ENCODE results near the gene S1PR2.

The S1PR2 gene

GRCh38 chr19:10220695-10221094 lies 10.4 kb downstream of the S1PR2 start:
- Histone ChIP-seq H3K4me1 (ENCODE audit: control insufficient read depth, insufficient read depth, low read length) (peaks cover 8% of the 10 kb centered on the region; the same call in 1 of the 2 replicates), H3K27me3 (ENCODE audit: control insufficient read depth, insufficient read depth, low read length) (no peaks in the 10 kb centered on the region), H3K4me3 (ENCODE audit: low read depth, low read length) (no peak overlapping the region), H3K36me3 (ENCODE audit: control insufficient read depth, insufficient read depth, low read length) (peaks cover 10% of the 10 kb centered on the region), H3K27ac (ENCODE audit: low read depth, low read length) (no peak overlapping the region), H3K9me3 (ENCODE audit: control insufficient read depth, insufficient read depth, low read depth, low read length) (no peaks in the 10 kb centered on the region), H3K9ac (ENCODE audit: low read length) (no peak overlapping the region)

DNA sequence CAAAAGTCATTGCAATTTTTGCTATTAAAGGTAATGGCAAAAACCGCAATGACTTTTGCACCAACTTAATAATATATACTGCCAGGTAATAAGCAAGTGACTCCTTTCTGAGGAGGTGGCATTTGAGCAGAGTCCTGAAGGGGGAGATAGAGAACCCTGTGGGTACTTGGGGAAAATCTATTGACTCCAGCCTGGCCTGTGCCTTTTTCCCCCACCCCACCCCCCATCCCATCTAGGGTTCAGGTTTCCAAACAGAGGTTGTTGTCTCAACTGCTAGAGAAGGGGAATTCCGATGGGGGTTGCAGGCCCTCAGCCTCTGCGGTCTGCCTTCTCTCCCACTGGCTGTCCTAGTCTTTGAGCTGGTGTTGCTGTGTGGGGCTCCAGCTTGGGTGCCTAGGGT lies 11.5 kb downstream of the S1PR2 start:
- no peak overlapping the region for H3K27ac ChIP-seq (ENCODE audit: low read depth, low read length)
- no peak overlapping the region for H3K9ac ChIP-seq (ENCODE audit: low read length)
- H3K4me1 ChIP-seq (ENCODE audit: control insufficient read depth, insufficient read depth, low read length) = peaks cover 8% of the 10 kb centered on the region; the same call in 1 of the 2 replicates
- H3K27me3 ChIP-seq (ENCODE audit: control insufficient read depth, insufficient read depth, low read length) = no peaks in the 10 kb centered on the region
- no peak overlapping the region for H3K4me3 ChIP-seq (ENCODE audit: low read depth, low read length)
- peaks cover 10% of the 10 kb centered on the region for H3K36me3 ChIP-seq (ENCODE audit: control insufficient read depth, insufficient read depth, low read length)
- no peaks in the 10 kb centered on the region for H3K9me3 ChIP-seq (ENCODE audit: control insufficient read depth, insufficient read depth, low read depth, low read length)

DNA sequence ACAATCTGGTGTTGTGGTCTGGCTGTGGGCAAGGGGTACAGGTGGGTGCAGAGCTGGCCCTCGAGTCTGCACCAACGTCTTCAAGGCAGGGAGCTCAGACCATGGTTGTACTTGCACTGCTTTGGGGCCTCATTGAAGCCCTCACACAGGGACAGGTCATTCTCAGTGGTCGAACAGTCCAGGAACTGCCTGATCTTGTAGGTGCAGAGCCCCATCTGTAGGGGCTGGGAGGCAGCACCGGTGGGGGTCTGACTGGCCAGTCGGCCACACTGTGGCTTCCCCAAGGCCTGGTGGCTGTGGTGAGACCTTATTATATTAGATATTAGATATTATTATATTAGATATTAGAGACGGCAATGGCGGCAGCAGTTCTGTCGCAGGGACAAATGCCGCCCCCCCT lies 14.0 kb downstream of the S1PR2 start:
- peaks cover 8% of the 10 kb centered on the region; the same call in 1 of the 2 replicates for H3K4me1 ChIP-seq (ENCODE audit: control insufficient read depth, insufficient read depth, low read length)
- H3K9ac ChIP-seq (ENCODE audit: low read length) = no peak overlapping the region
- no peak overlapping the region for H3K27ac ChIP-seq (ENCODE audit: low read depth, low read length)
- no peaks in the 10 kb centered on the region for H3K9me3 ChIP-seq (ENCODE audit: control insufficient read depth, insufficient read depth, low read depth, low read length)
- no peak overlapping the region for H3K4me3 ChIP-seq (ENCODE audit: low read depth, low read length)
- no peaks in the 10 kb centered on the region for H3K36me3 ChIP-seq (ENCODE audit: control insufficient read depth, insufficient read depth, low read length)
- H3K27me3 ChIP-seq (ENCODE audit: control insufficient read depth, insufficient read depth, low read length) = no peaks in the 10 kb centered on the region

DNA sequence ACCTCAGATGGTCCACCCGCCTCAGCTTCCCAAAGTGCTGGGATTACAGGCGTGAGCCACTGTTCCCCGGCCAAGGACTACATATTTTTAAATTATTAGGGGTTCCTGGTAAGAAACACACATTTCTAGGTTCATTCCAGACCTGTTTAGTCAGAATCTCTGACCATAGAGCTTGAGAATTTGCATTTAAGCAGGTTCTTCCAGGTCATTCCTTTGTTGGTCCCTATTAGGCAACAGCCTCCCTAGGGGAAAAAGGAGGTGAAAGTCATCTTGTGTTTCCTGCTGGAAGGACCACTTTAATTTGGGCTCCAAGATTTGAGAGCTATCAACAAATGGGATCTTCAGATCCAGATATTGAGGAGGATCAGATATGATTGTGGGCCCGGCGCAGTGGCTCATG lies 16.3 kb downstream of the S1PR2 start:
- Histone ChIP-seq H3K27me3 (ENCODE audit: control insufficient read depth, insufficient read depth, low read length) (no peaks in the 10 kb centered on the region), H3K9ac (ENCODE audit: low read length) (no peak overlapping the region), H3K9me3 (ENCODE audit: control insufficient read depth, insufficient read depth, low read depth, low read length) (no peaks in the 10 kb centered on the region), H3K4me3 (ENCODE audit: low read depth, low read length) (no peak overlapping the region), H3K27ac (ENCODE audit: low read depth, low read length) (no peak overlapping the region), H3K4me1 (ENCODE audit: control insufficient read depth, insufficient read depth, low read length) (peaks cover under 1% of the 10 kb centered on the region; the same call in 1 of the 2 replicates), H3K36me3 (ENCODE audit: control insufficient read depth, insufficient read depth, low read length) (no peaks in the 10 kb centered on the region)

DNA sequence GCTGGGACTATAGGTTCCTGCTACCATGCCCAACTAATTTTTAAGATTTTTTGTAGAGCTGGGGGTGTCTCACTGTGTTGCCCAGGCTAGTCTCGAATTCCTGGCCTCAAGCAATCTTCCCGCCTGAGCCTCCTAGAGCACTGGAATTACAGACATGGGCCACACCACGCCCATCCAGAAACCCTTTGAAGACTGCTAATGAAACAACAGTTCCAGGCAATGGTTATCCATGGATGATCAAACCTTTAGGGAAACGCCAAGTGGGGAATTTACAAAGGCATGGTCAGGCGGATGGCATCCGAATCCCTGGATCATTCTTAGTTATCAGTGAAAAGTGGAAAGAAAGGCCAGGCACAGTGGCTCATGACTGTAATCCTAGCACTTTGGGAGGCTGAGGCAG lies 19.4 kb downstream of the S1PR2 start:
- Histone ChIP-seq H3K4me1 (ENCODE audit: control insufficient read depth, insufficient read depth, low read length) (no peaks in the 10 kb centered on the region), H3K9me3 (ENCODE audit: control insufficient read depth, insufficient read depth, low read depth, low read length) (peaks cover 8% of the 10 kb centered on the region; the same call in 1 of the 2 replicates), H3K27me3 (ENCODE audit: control insufficient read depth, insufficient read depth, low read length) (no peaks in the 10 kb centered on the region), H3K36me3 (ENCODE audit: control insufficient read depth, insufficient read depth, low read length) (no peaks in the 10 kb centered on the region), H3K9ac (ENCODE audit: low read length) (no peak overlapping the region), H3K27ac (ENCODE audit: low read depth, low read length) (no peak overlapping the region), H3K4me3 (ENCODE audit: low read depth, low read length) (no peak overlapping the region)

- H3K4me3 ChIP-seq (ENCODE audit: low read depth, low read length) = no peak overlapping the region
- peaks cover 8% of the 10 kb centered on the region; the same call in 1 of the 2 replicates for H3K9me3 ChIP-seq (ENCODE audit: control insufficient read depth, insufficient read depth, low read depth, low read length)
- H3K9ac ChIP-seq (ENCODE audit: low read length) = no peak overlapping the region
- H3K27ac ChIP-seq (ENCODE audit: low read depth, low read length) = no peak overlapping the region
- H3K36me3 ChIP-seq (ENCODE audit: control insufficient read depth, insufficient read depth, low read length) = no peaks in the 10 kb centered on the region
- H3K4me1 ChIP-seq (ENCODE audit: control insufficient read depth, insufficient read depth, low read length) = no peaks in the 10 kb centered on the region
- H3K27me3 ChIP-seq (ENCODE audit: control insufficient read depth, insufficient read depth, low read length) = no peaks in the 10 kb centered on the region
Measured at GRCh38 chr19:10211061-10211460, 20.1 kb downstream of the S1PR2 start.

- no peak overlapping the region for H3K4me3 ChIP-seq (ENCODE audit: low read depth, low read length)
- peaks cover 6% of the 10 kb centered on the region; the same call in 1 of the 2 replicates for H3K4me1 ChIP-seq (ENCODE audit: control insufficient read depth, insufficient read depth, low read length)
- no peak overlapping the region for H3K27ac ChIP-seq (ENCODE audit: low read depth, low read length)
- H3K36me3 ChIP-seq (ENCODE audit: control insufficient read depth, insufficient read depth, low read length) = no peaks in the 10 kb centered on the region
- H3K9ac ChIP-seq (ENCODE audit: low read length) = no peak overlapping the region
- peaks cover 8% of the 10 kb centered on the region; the same call in 1 of the 2 replicates for H3K9me3 ChIP-seq (ENCODE audit: control insufficient read depth, insufficient read depth, low read depth, low read length)
- H3K27me3 ChIP-seq (ENCODE audit: control insufficient read depth, insufficient read depth, low read length) = no peaks in the 10 kb centered on the region
Measured at GRCh38 chr19:10209315-10209714, 21.8 kb downstream of the S1PR2 start.

GRCh38 chr19:10207026-10207425 lies 24.1 kb downstream of the S1PR2 start:
- Histone ChIP-seq H3K4me3 (ENCODE audit: low read depth, low read length) (no peak overlapping the region), H3K36me3 (ENCODE audit: control insufficient read depth, insufficient read depth, low read length) (no peaks in the 10 kb centered on the region), H3K4me1 (ENCODE audit: control insufficient read depth, insufficient read depth, low read length) (peaks cover 7% of the 10 kb centered on the region; the same call in 1 of the 2 replicates), H3K9ac (ENCODE audit: low read length) (no peak overlapping the region), H3K27ac (ENCODE audit: low read depth, low read length) (no peak overlapping the region), H3K9me3 (ENCODE audit: control insufficient read depth, insufficient read depth, low read depth, low read length) (peaks cover 8% of the 10 kb centered on the region; the same call in 1 of the 2 replicates), H3K27me3 (ENCODE audit: control insufficient read depth, insufficient read depth, low read length) (no peaks in the 10 kb centered on the region)

- Histone ChIP-seq H3K36me3 (ENCODE audit: control insufficient read depth, insufficient read depth, low read length) (no peaks in the 10 kb centered on the region), H3K27ac (ENCODE audit: low read depth, low read length) (no peak overlapping the region), H3K9me3 (ENCODE audit: control insufficient read depth, insufficient read depth, low read depth, low read length) (peaks cover 8% of the 10 kb centered on the region; the same call in 1 of the 2 replicates), H3K4me3 (ENCODE audit: low read depth, low read length) (no peak overlapping the region), H3K27me3 (ENCODE audit: control insufficient read depth, insufficient read depth, low read length) (no peaks in the 10 kb centered on the region), H3K9ac (ENCODE audit: low read length) (no peak overlapping the region), H3K4me1 (ENCODE audit: control insufficient read depth, insufficient read depth, low read length) (peaks cover 7% of the 10 kb centered on the region; the same call in 1 of the 2 replicates)
Measured at GRCh38 chr19:10206226-10206885, 24.8 kb downstream of the S1PR2 start.

DNA sequence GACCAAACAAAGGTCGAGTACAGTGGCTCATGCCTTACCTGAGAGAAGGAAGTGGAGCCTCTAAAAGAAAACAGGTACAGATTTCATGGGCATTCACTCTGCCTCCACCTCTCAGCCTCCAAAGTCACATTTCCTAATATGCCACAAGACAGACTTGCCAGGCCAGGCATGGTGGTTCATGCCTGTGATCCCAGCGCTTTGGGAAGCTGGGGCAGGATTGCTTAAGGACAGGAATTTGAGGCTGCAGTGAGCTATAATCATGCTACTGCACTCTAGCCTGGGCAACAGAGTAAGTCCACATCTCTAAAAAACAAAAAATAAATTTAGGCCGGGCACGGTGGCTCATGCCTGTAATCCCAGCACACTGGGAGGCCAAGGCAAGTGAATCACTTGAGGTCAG lies 25.5 kb downstream of the S1PR2 start:
- peaks cover 7% of the 10 kb centered on the region; the same call in 1 of the 2 replicates for H3K4me1 ChIP-seq (ENCODE audit: control insufficient read depth, insufficient read depth, low read length)
- H3K9me3 ChIP-seq (ENCODE audit: control insufficient read depth, insufficient read depth, low read depth, low read length) = peaks cover 8% of the 10 kb centered on the region; the same call in 1 of the 2 replicates
- no peaks in the 10 kb centered on the region for H3K27me3 ChIP-seq (ENCODE audit: control insufficient read depth, insufficient read depth, low read length)
- H3K36me3 ChIP-seq (ENCODE audit: control insufficient read depth, insufficient read depth, low read length) = no peaks in the 10 kb centered on the region
- no peak overlapping the region; the same call in 1 of the 2 replicates for H3K27ac ChIP-seq (ENCODE audit: low read depth, low read length)
- H3K4me3 ChIP-seq (ENCODE audit: low read depth, low read length) = no peak overlapping the region
- no peak overlapping the region for H3K9ac ChIP-seq (ENCODE audit: low read length)

DNA sequence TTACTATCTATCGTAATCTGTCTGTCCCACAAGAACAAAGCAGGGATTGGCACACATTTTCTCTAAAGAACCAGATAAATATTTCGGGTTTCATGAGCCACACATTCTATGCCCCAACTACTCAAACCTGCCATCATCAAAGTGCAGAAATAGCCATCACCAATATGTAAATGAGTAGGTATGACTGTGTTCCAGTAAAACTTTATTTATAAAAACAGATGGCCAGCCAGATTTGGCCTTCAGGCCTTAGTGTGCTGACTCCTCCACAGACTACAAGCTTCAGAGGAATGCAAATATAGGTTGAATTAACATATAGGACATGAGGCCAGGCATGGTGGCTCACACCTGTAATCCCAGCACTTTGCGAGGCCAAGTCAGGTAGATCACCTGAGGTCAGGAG lies 27.4 kb downstream of the S1PR2 start:
- Histone ChIP-seq H3K36me3 (ENCODE audit: control insufficient read depth, insufficient read depth, low read length) (no peaks in the 10 kb centered on the region), H3K9ac (ENCODE audit: low read length) (no peak overlapping the region), H3K27me3 (ENCODE audit: control insufficient read depth, insufficient read depth, low read length) (no peaks in the 10 kb centered on the region), H3K4me3 (ENCODE audit: low read depth, low read length) (no peak overlapping the region), H3K27ac (ENCODE audit: low read depth, low read length) (no peak overlapping the region), H3K4me1 (ENCODE audit: control insufficient read depth, insufficient read depth, low read length) (peaks cover 7% of the 10 kb centered on the region; the same call in 1 of the 2 replicates), H3K9me3 (ENCODE audit: control insufficient read depth, insufficient read depth, low read depth, low read length) (peaks cover 8% of the 10 kb centered on the region; the same call in 1 of the 2 replicates)
